ENCODE data around the gene SLC35G6.

Gene SLC35G6

DNA sequence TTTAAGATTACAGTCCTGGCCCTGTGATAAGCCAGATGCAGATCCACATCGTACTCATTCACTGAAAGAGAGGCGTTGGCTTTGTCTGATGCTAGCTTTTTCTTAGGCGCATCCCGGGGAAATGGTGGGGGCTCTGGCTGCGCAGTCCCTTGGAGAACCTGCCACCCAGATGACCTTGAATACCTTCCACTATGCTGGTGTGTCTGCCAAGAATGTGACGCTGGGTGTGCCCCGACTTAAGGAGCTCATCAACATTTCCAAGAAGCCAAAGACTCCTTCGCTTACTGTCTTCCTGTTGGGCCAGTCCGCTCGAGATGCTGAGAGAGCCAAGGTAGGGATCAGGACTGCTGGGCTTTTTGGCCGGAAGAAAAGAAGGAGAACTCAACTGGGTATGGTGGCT is 26.9 kb downstream of the SLC35G6 start:
- DNase-seq: no peak

DNA sequence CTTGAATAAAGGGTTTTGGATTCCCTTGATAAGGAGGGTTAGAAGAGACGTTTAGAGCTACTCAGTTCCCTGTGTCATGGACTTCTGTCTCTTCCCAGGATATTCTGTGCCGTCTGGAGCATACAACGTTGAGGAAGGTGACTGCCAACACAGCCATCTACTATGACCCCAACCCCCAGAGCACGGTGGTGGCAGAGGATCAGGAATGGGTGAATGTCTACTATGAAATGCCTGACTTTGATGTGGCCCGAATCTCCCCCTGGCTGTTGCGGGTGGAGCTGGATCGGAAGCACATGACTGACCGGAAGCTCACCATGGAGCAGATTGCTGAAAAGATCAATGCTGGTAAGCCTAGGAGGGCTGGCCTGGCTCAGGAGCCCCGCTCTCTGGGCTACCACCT is 27.6 kb downstream of the SLC35G6 start:
- no peak for DNase-seq

DNA sequence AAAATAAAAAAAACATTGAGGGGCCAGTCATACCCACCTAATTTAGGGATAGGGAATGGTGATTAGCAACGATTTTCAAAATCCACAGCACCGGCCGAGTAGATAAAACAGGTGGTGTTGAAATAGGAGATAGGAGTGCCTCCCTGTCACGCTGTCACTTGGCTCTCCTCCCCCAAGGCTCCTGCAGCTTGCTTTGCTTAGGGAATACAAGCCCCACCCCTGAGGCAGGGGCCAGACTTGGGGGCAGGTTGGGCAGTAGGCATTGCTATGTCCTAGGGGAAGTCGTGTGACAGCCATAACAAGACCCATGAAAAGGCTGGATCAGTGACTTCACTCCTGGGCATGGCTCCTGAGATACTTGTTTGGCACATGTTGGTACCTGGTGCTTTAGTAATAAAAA is 28.7 kb downstream of the SLC35G6 start:
- no peak for DNase-seq

DNA sequence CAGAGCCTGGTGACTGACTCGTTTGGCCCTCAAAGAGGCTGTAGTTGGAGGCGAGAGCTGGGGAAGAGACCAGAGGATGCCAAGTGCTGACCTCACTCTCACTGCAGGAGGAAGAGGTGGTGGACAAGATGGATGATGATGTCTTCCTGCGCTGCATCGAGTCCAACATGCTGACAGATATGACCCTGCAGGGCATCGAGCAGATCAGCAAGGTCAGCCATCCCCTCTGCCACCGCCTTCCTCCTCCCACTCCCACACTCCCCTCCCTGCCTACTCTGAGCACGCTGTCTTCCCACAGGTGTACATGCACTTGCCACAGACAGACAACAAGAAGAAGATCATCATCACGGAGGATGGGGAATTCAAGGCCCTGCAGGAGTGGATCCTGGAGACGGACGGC is 29.9 kb downstream of the SLC35G6 start:
- DNase-seq: no peak

DNA sequence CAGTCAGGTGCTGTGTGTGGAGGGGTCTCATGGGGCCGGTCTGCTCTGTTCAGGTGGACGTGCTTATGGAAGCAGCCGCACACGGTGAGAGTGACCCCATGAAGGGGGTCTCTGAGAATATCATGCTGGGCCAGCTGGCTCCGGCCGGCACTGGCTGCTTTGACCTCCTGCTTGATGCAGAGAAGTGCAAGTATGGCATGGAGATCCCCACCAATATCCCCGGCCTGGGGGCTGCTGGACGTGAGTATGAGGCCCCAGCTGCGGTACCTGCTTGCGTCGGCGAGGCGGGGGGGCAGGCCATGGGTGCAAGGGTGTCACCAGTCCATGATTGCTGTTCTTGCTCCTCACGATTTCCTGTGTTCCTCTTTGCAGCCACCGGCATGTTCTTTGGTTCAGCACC is 30.9 kb downstream of the SLC35G6 start:
- DNase-seq: no peak

DNA sequence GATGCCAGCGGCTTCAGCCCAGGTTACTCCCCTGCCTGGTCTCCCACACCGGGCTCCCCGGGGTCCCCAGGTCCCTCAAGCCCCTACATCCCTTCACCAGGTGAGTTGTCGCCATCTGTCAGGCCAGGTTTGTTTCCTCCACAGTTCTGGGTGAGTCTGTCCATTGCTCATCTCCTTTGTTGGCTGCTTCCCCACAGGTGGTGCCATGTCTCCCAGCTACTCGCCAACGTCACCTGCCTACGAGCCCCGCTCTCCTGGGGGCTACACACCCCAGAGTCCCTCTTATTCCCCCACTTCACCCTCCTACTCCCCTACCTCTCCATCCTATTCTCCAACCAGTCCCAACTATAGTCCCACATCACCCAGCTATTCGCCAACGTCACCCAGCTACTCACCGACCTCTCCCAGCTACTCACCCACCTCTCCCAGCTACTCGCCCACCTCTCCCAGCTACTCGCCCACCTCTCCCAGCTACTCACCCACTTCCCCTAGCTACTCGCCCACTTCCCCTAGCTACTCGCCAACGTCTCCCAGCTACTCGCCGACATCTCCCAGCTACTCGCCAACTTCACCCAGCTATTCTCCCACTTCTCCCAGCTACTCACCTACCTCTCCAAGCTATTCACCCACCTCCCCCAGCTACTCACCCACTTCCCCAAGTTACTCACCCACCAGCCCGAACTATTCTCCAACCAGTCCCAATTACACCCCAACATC is 31.7 kb downstream of the SLC35G6 start:
- DNase-seq: no peak

DNA sequence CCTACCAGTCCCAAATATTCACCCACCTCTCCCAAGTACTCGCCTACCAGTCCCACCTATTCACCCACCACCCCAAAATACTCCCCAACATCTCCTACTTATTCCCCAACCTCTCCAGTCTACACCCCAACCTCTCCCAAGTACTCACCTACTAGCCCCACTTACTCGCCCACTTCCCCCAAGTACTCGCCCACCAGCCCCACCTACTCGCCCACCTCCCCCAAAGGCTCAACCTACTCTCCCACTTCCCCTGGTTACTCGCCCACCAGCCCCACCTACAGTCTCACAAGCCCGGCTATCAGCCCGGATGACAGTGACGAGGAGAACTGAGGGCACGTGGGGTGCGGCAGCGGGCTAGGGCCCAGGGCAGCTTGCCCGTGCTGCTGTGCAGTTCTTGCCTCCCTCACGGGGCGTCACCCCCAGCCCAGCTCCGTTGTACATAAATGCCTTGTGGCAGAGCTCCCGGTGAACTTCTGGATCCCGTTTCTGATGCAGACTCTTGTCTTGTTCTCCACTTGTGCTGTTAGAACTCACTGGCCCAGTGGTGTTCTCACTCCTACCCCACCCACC is 32.7 kb downstream of the SLC35G6 start:
- DNase-seq: no peak

DNA sequence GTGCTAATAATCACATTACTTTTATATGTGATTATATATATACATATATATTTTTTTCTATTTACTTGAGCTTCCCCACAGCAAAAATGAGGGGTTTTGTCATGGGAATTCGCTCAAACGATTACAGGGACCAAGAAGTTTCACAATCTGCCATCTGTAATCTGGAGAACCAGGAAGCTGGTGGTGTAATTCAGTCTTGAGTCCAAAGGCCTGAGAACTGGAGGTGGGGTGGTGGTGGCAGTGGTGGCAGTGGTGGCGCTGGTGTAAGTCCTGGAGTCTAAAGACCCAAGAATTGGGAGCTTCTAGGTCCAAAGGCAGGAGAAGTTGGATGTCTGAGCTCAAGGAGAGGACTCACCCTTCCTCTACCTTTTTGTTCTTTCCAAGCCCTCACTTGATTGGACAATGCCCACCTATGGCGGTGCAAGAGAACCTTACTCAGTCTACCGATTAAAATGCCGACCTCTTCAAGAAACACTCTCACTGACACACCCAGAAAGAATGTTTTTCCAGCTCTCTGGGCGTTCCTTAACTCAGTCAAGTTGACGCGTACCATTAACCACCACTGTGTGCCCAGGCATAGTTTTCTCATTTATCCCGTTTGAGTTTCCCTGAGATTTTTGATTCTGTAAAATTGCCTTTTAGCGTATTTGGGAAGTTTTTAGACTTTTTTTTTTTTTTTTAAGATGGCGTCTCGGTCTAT is 34.8 kb downstream of the SLC35G6 start:
- no peak for DNase-seq

DNA sequence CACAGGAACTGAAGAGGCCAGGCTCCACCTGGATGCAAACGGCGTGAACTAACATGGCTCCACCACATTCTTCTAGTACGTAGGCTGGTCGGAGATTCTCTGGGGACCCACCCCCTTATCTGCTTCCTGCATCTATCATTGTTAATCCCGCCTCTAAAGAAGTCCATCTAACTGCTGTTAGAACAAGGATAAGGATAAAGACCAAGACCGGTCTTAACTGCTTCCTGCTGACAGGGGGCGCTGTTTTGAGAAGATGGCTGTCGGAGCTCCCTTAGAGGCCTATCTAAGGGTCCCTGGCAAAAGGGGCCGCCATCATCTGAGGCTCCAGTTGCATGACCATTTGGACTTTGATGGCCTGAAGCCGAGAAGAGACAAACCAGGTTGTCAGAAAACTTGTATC is 41.8 kb downstream of the SLC35G6 start:
- DNase-seq: no peak

DNA sequence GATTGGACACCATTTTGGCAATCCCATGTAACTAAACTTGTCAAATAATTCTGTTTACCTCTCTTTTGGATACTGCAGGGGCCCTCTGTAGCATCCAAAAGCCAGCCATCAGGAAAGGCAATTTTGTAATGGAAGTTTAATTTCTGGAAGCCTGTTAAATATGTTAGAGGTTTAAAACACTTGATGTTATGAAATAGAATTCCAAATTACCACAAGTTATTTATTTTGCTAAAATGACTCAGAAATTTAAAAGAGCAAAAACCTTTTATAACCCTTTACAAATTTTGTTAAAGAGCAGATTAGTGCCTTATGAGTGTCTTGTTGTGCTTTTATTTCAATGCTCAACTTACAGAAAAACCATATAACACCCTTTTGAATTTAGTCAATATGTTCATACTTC is 47.6 kb downstream of the SLC35G6 start:
- DNase-seq: no peak

DNA sequence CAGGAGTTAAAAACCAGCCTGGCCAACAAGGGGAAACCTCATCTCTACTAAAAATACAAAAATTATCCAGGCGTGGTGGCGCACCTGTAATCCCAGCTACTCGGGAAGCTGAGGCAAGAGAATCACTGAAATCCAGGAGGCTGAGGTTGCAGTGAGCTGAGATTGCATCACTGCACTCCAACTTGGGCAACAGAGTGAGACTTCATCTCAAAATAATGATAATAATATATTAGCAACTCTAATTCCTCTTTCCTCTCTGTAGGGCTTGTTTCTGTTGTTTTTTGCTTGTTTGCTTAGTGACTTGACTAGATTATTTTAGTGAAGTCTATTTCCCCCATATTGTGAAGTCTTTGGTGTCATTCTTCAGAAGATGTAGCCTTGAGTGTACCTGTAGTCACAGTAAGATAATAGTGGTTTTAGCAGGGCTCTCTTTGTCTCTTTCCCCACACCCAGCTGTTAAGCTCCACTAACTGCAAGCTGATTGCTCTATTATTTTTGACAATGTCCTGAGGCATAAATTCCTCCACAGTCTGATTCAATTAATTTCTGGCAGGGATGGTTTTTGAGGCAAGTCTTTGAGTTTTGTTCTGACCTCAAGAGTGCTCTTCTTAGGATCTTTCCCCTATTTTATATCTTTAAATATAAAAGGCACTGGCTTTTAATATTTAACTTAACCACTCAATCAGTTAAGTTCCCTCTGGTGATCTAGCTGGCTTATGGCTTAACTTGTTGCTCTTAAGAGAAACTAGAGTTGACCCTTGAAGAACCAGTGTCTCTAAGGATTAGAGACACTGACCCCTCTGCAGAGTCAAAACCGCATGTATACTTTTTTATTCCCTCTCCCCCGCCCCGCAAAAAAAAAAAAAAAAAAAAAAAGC is 49.0 kb downstream of the SLC35G6 start:
- DNase-seq: no peak

Measured in activated gamma-delta T cell treated with Interleukin-2 at 50 U/mL for 16 hours (primary cell).